BLaER1 treated with 17β-estradiol and CSF1 and Interleukin-3, amounts not matched to agents 10 nM and 100 nM (cell line): Measurements from ENCODE around the gene COX11.

Experiments used
- H3K27ac ChIP-seq, 11 experiments: shearing (Covaris generic); formaldehyde crosslinking; 2 replicates each; pipeline ENCODE4 v1.8.1; 2022
- H3K27me3 ChIP-seq, 11 experiments: shearing (Covaris generic); formaldehyde crosslinking; 2 replicates each; pipeline ENCODE4 v1.8.1; 2022
- H3K36me3 ChIP-seq, 11 experiments: shearing (Covaris generic); formaldehyde crosslinking; 2 replicates each; pipeline ENCODE4 v1.8.1; 2022
- H3K4me1 ChIP-seq, 10 experiments: shearing (Covaris generic); formaldehyde crosslinking; 2 replicates each; pipeline ENCODE4 v1.8.1; 2022
- H3K4me2 ChIP-seq, 11 experiments: shearing (Covaris generic); formaldehyde crosslinking; 2 replicates each; pipeline ENCODE4 v1.8.1; 2022
- H3K4me3 ChIP-seq, 10 experiments: shearing (Covaris generic); formaldehyde crosslinking; 2 replicates each; pipeline ENCODE4 v1.8.1; 2022
- H3K9ac ChIP-seq, 11 experiments: shearing (Covaris generic); formaldehyde crosslinking; 2 replicates each; pipeline ENCODE4 v1.8.1; 2022
- H3K9me3 ChIP-seq, 11 experiments: shearing (Covaris generic); formaldehyde crosslinking; replicated peaks in 1 of 11; 2 replicates each; pipeline ENCODE4 v1.8.1; 2022
- H4K20me1 ChIP-seq, 11 experiments: shearing (Covaris generic); formaldehyde crosslinking; 2 replicates each; pipeline ENCODE4 v1.8.1; 2022
- Cebpa-rat ChIP-seq, 11 experiments: shearing (Covaris generic); IDR thresholded peaks; 2 replicates each; pipeline ENCODE4 v1.8.1; 2022

The COX11 gene, protein sequence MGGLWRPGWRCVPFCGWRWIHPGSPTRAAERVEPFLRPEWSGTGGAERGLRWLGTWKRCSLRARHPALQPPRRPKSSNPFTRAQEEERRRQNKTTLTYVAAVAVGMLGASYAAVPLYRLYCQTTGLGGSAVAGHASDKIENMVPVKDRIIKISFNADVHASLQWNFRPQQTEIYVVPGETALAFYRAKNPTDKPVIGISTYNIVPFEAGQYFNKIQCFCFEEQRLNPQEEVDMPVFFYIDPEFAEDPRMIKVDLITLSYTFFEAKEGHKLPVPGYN

DNA sequence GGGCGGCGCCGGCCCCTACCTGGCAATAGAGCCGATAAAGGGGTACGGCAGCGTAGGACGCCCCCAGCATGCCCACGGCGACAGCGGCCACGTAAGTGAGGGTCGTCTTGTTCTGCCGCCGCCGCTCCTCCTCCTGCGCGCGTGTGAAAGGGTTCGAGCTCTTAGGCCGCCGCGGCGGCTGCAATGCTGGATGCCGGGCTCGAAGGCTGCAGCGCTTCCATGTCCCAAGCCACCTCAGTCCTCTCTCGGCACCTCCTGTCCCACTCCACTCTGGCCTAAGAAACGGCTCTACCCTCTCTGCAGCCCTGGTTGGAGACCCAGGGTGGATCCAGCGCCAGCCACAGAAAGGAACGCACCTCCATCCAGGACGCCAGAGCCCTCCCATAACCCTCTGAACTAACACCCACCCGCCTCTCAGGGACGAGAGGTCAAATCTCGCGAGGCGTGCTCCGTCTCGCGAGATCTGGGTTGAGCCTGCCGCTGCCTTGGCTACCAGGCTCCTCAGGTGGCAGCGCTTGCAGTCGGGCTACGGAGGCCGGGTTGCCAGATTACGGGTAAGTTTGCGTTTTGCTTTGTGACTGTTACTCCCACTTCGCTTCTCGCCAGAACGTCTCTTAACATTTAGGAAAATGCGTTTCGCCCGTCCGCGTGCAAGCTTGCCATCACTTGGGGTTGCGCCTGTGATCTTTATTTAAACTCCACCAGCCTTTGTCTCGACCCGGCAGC lies at the start of gene COX11, which contains the start of gene STXBP4:
Gene COX11, minus strand, starts transcription at position 393 of the 726 bp plus-strand sequence. Its CDS starts 8 bp downstream, at position 385.
Gene STXBP4, plus strand, starts transcription at position 504 of the 726 bp plus-strand sequence. CDS start 17,455 bp downstream, outside the sequence.
- H3K36me3 ChIP-seq, result peaks cover 19 to 27% (median 24%) of the 10 kb centered on the region in 11 experiments
- TF ChIP-seq Cebpa-rat (IDR thresholded peaks at IDR 0.05), result no peak
- H3K9me3 ChIP-seq, result no peaks in the 10 kb centered on the region

GRCh38 chr17:55005520-55005919 lies 37.1 kb upstream of the COX11 start:
- no peaks in the 10 kb centered on the region for H3K27me3 ChIP-seq
- no peaks in the 10 kb centered on the region for H4K20me1 ChIP-seq
- no peaks in the 10 kb centered on the region for H3K9me3 ChIP-seq
- H3K27ac ChIP-seq, result no peak overlapping the region
- no peak overlapping the region for H3K4me3 ChIP-seq
- no peaks in the 10 kb centered on the region for H3K4me1 ChIP-seq
- no peak overlapping the region for H3K9ac ChIP-seq
- no peak overlapping the region for H3K4me2 ChIP-seq
- no peak for TF ChIP-seq Cebpa-rat (IDR thresholded peaks at IDR 0.05)
- peaks cover 0 to 17% (median 11%) of the 10 kb centered on the region in 11 experiments; a peak in 10 of 22 replicates for H3K36me3 ChIP-seq

More for the DNA sequence above, at the start of gene COX11, which contains the start of gene STXBP4:
- Histone ChIP-seq H4K20me1 (peaks cover 0 to 12% (median 0%) of the 10 kb centered on the region in 11 experiments; a peak in 5 of 22 replicates), H3K27me3 (no peaks in the 10 kb centered on the region), H3K4me2 (peak within 1 kb of the TSS; percentile 83 to 96 (median 89)), H3K4me3 (peak within 1 kb of the TSS; percentile 90 to 100 (median 95)), H3K27ac (peak within 1 kb of the TSS; percentile 73 to 89 (median 85)), H3K9ac (peak within 1 kb of the TSS; percentile 86 to 96 (median 91)), H3K4me1 (peaks cover 21 to 37% (median 28%) of the 10 kb centered on the region in 10 experiments)

GRCh38 chr17:55004484-55004883 lies 36.0 kb upstream of the COX11 start:
- Histone ChIP-seq H3K9me3 (no peaks in the 10 kb centered on the region), H3K9ac (no peak overlapping the region), H3K27ac (no peak overlapping the region), H3K36me3 (peaks cover 0 to 25% (median 13%) of the 10 kb centered on the region in 11 experiments; a peak in 15 of 22 replicates), H3K27me3 (no peaks in the 10 kb centered on the region), H3K4me1 (no peaks in the 10 kb centered on the region), H3K4me3 (no peak overlapping the region), H3K4me2 (no peak overlapping the region), H4K20me1 (no peaks in the 10 kb centered on the region)
- TF ChIP-seq Cebpa-rat (IDR thresholded peaks at IDR 0.05), result no peak

GRCh38 chr17:55002458-55002857 lies 34.0 kb upstream of the COX11 start:
- H3K27me3 ChIP-seq, result no peaks in the 10 kb centered on the region
- H3K27ac ChIP-seq, result no peak overlapping the region
- H3K36me3 ChIP-seq, result peaks cover 0 to 28% (median 4%) of the 10 kb centered on the region in 11 experiments; a peak in 14 of 22 replicates
- TF ChIP-seq Cebpa-rat (IDR thresholded peaks at IDR 0.05), result no peak
- H3K9ac ChIP-seq, result no peak overlapping the region
- no peaks in the 10 kb centered on the region for H4K20me1 ChIP-seq
- H3K4me3 ChIP-seq, result no peak overlapping the region
- H3K9me3 ChIP-seq, result no peaks in the 10 kb centered on the region
- H3K4me2 ChIP-seq, result no peak overlapping the region
- H3K4me1 ChIP-seq, result no peaks in the 10 kb centered on the region

GRCh38 chr17:54996441-54996840 lies 28.0 kb upstream of the COX11 start:
- H3K4me2 ChIP-seq, result no peak overlapping the region
- peaks cover 0 to 29% (median 8%) of the 10 kb centered on the region in 11 experiments; a peak in 14 of 22 replicates for H3K36me3 ChIP-seq
- H3K27me3 ChIP-seq, result no peaks in the 10 kb centered on the region
- H3K27ac ChIP-seq, result no peak overlapping the region
- H3K4me1 ChIP-seq, result no peaks in the 10 kb centered on the region
- TF ChIP-seq Cebpa-rat (IDR thresholded peaks at IDR 0.05), result no peak
- no peak overlapping the region for H3K4me3 ChIP-seq
- H3K9me3 ChIP-seq, result no peaks in the 10 kb centered on the region
- H4K20me1 ChIP-seq, result no peaks in the 10 kb centered on the region
- no peak overlapping the region for H3K9ac ChIP-seq

DNA sequence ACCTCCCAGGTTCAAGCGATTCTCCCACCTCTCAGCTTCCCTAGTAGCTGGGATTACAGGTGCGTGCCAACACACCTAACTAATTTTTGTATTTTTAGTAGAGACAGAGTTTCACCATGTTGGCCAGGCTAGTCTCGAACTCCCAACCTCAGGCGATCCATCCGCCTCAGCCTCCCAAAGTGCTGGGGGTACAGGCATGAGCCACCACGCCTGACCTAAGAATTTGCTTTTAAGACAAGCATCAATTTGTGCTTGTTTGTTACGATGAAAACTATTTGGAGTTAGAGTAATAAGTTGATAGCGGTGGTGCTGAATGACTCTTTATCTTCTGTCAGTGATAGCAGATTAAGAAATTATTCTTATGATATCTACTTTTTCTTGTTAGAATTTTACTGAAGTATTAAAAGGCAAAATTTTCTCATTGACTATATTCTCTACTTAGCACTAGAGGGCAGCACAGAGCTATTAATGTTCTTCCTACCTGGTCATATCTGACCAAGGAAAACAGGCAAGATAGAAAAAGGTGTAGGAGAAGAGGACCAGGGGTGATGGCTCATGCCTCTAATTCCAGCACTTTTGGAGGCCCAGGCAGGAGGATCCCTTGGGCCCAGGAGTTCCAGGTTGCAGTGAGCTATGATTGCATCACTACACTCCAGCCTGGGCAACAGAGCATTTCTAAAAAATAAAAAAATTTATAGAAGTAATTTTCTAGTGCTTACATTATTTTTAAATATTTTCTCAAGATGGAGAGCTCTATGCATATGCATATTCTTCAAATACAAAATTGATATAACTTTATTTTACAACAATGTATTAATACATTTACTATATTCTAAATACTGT lies 24.6 kb upstream of the COX11 start:
- Histone ChIP-seq H3K4me3 (no peak overlapping the region), H3K36me3 (peaks cover 0 to 20% (median 8%) of the 10 kb centered on the region in 11 experiments; a peak in 9 of 22 replicates), H3K27ac (no peak overlapping the region), H3K9ac (no peak overlapping the region), H4K20me1 (no peaks in the 10 kb centered on the region), H3K4me1 (no peaks in the 10 kb centered on the region), H3K4me2 (no peak overlapping the region), H3K9me3 (no peaks in the 10 kb centered on the region), H3K27me3 (no peaks in the 10 kb centered on the region)
- 0 out of 22 replicates have a peak, but pooled peaks of 1 of the 11 experiments have one; percentile 7 for TF ChIP-seq Cebpa-rat (IDR thresholded peaks at IDR 0.05)

DNA sequence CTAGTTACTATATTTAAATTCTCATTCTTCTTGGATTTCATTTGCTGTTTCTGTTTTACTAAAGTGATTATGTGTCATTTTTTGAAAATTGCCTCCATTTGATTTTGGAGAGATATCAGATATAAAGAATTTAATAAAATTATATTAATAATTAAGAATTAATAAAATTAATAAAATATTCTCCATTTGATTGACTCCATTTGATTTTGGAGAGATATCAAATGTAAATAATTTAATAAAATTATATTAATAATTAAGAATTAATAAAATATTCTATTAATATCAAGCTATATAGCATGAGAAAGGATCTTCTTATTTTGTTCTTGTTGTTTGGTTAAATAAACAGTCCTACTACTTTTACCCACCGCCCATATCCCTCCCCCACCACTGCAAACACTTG lies 23.1 kb upstream of the COX11 start:
- H3K27ac ChIP-seq, result no peak overlapping the region
- H4K20me1 ChIP-seq, result no peaks in the 10 kb centered on the region
- H3K9me3 ChIP-seq, result no peaks in the 10 kb centered on the region
- H3K9ac ChIP-seq, result no peak overlapping the region
- H3K4me3 ChIP-seq, result no peak overlapping the region
- H3K36me3 ChIP-seq, result peaks cover 0 to 25% (median 9%) of the 10 kb centered on the region in 11 experiments; a peak in 13 of 22 replicates
- H3K4me2 ChIP-seq, result no peak overlapping the region
- H3K4me1 ChIP-seq, result no peaks in the 10 kb centered on the region
- TF ChIP-seq Cebpa-rat (IDR thresholded peaks at IDR 0.05), result no peak
- H3K27me3 ChIP-seq, result no peaks in the 10 kb centered on the region

GRCh38 chr17:54990118-54990517 lies 21.7 kb upstream of the COX11 start:
- no peak overlapping the region for H3K9ac ChIP-seq
- no peak for TF ChIP-seq Cebpa-rat (IDR thresholded peaks at IDR 0.05)

More at GRCh38 chr17:54990118-54990517, 21.7 kb upstream of the COX11 start:
- Histone ChIP-seq H3K36me3 (peaks cover 0 to 29% (median 3%) of the 10 kb centered on the region in 11 experiments; a peak in 10 of 22 replicates), H3K9me3 (no peaks in the 10 kb centered on the region), H3K4me1 (no peaks in the 10 kb centered on the region), H3K27ac (no peak overlapping the region), H3K4me3 (no peak overlapping the region), H3K4me2 (no peak overlapping the region), H3K27me3 (no peaks in the 10 kb centered on the region), H4K20me1 (no peaks in the 10 kb centered on the region)
